D721Med (cell line): Measurements from ENCODE around the gene DIDO1.

Experiments used
- DNase-seq: peaks from one replicate; pipeline ENCODE4 v3.0.0; 2011; ENCODE audit warnings: low spot score; ENCODE audit not compliant: insufficient read length
- FAIRE-seq: peaks from 2 replicates; lab custom pipeline; 2011; peaks lifted over from hg19 to GRCh38; lab: Jason Lieb, UNC
- CTCF ChIP-seq: IDR thresholded peaks from 2 replicates; pipeline ENCODE4 v1.5.1; 2012; ENCODE audit warnings: mild to moderate bottlenecking, control low read depth; ENCODE audit not compliant: insufficient read depth; ENCODE audit errors: missing control alignments

Gene DIDO1

GRCh38 chr20:62838128-62838891 is 88.0 kb downstream of the DIDO1 start:
- FAIRE-seq (no peak), DNase-seq (no peak)

GRCh38 chr20:62837790-62838127 is 88.5 kb downstream of the DIDO1 start:
- FAIRE-seq, result no peak
- no peak for DNase-seq
- TF ChIP-seq CTCF, result no peak

More at GRCh38 chr20:62838128-62838891, 88.0 kb downstream of the DIDO1 start:
- no peak for TF ChIP-seq CTCF

- DNase-seq (no peak), FAIRE-seq (no peak)
- no peak for TF ChIP-seq CTCF
These were observed 89.3 kb downstream of the DIDO1 start for GRCh38 chr20:62836967-62837490.

GRCh38 chr20:62835931-62836861 is 90.1 kb downstream of the DIDO1 start:
- no peak for DNase-seq
- no peak for FAIRE-seq
- TF ChIP-seq CTCF, result no peak

GRCh38 chr20:62834967-62835730 is 91.2 kb downstream of the DIDO1 start:
- no peak for TF ChIP-seq CTCF
- no peak for FAIRE-seq
- DNase-seq, result no peak

GRCh38 chr20:62832951-62833391 is 93.3 kb downstream of the DIDO1 start:
- no peak for TF ChIP-seq CTCF
- DNase-seq (no peak), FAIRE-seq (no peak)
